DMS79 (cell line): ENCODE results near the gene OASL.
"Not testable (repeated sequence)": the region's sequence is repeated elsewhere in the genome, so short reads cannot be mapped to it uniquely, and the experiment has no call there.

Experiments used
- DNase-seq: peaks from one replicate; lab custom pipeline; 2025; lab: John Stamatoyannopoulos, UW

The OASL gene

DNA sequence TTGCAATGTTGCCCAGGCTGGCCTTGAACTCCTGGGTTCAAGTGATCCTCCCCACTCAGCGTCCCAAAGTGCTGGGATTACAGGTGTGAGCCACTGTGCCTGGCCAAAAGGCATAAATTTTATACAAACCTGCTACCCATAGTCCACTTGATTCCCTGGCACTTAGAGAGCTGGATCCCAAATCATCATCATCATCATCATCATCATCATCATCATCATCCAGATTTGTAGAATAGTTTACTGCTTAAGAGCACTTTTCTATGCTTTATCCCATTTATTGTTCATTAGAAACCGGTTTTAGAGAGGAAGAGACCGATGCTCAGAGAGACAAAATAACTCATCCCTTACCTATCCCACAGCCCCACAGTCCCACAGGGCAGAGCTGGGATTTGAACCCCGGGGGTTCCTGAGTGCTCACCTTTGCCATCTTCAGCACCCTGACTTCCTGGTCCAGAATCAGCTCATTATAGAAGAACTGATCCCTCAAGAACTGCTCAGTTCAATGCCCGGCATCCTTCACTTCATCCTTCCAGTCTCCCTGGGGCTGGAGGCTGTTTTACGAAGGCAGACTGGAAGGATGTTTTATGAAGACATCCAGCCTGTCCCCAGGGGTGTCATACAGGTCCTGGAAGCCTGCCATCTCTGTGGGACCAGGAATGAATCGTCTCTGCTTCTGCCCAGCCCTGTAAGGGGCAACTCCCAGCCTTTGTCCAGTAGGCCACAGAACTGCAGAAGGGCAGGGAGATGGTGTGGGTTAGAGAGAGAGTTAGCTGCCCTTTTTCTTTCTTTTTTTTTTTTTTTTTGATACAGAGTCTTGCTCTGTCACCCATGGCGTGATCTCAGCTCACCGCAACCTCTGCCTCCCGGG, 20.2 kb upstream of the OASL start:
- DNase-seq: no peak

GRCh38 chr12:121057794-121058193, 18.7 kb upstream of the OASL start:
- no peak for DNase-seq

DNA sequence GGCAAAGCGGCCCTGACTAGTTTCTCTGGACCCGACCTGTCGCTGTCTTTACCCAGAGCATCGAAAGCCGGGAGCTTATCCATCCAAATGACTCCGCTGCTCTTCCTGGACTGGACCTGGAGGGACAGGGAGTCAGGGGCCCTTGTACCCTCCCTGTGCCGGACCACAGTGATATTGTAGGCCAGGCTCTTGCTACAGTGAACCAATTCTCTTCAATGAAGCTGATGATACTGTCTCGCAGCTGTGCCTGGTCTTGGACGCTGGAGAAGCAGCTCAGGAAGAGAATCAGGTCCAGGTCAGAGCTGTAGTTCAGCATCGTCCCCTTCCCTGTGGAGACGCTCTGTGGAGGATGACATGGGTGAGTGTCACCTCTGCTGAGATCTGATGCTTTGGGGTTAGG, 14.7 kb upstream of the OASL start:
- no peak for DNase-seq

DNA sequence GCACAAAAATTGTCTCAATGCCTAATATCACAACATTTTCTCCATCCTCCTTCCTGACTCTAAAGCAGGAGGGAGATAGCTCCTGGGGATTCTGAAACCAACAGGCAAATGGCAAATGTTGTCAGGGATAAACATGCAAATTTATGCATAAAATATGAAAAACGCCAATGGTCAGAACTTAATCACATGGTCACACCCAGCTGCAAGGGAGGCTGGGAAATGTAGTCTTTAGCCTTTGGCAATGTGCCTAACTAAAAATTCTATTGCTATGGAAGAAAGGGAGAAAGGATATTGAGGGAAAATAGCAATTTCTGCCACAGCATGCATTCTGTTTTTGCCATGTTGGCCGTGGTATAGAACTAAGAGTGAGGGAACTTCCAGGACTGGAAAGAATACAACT, 11.7 kb upstream of the OASL start:
- no peak for DNase-seq

DNA sequence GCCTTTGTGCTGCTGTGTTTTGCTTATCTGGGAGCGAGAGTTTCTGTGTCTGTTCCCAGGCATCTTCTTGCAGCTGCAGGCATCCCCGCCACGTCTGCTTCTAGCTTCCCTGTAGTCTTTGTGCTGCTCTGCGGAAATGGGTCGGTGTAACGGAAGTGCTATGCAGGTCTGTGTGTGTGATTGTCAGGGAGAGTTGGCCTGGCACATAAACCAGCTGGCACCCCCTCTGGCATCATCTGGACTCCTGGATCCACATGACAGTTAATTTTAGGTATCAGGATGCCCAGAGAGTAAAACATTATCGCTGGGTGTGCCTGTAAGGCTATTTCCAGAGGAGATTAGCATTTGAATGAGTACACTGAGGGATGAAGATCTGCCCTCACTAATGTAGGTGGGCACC, 9.4 kb upstream of the OASL start:
- no peak for DNase-seq

DNA sequence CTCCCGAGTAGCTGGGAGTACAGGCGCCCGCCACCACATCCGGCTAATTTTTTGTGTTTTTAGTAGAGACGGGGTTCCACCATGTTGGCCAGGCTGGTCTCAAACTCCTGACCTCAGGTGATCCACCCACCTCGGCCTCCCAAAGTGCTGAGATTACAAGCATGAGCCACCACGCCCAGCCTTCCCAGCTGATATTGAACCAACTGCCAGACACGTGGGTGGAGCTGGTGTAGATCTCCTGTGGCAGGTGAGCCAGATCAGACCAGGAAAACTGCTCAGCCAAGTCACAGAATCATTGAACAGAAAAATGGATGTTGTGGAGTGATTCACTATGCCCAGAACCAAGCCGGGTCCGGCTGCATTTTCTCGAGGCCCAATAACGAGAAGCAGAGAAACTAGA, 8.4 kb upstream of the OASL start:
- not testable (repeated sequence) for DNase-seq

DNA sequence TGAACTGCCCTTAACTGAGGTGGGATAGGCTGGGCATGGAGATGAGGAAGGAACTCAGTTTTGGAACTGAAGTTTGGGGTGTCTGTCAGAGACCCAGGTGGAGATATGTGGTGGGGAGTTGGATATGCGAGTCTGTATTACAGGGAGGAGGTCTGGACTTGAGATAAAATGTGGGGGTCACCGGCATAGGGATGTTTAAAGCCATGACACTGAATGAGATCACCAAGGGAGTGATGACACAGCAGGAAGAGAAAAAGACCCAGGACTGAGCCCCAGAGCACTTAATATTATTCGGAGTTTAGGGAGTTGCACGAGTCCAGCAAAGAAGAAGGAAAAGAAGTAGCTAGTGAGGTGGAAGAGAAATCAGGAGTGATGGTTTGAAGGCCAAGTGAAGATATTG, 4.0 kb upstream of the OASL start:
- no peak for DNase-seq

GRCh38 chr12:121036810-121037326, 2.2 kb downstream of the OASL start:
- no peak for DNase-seq

DNA sequence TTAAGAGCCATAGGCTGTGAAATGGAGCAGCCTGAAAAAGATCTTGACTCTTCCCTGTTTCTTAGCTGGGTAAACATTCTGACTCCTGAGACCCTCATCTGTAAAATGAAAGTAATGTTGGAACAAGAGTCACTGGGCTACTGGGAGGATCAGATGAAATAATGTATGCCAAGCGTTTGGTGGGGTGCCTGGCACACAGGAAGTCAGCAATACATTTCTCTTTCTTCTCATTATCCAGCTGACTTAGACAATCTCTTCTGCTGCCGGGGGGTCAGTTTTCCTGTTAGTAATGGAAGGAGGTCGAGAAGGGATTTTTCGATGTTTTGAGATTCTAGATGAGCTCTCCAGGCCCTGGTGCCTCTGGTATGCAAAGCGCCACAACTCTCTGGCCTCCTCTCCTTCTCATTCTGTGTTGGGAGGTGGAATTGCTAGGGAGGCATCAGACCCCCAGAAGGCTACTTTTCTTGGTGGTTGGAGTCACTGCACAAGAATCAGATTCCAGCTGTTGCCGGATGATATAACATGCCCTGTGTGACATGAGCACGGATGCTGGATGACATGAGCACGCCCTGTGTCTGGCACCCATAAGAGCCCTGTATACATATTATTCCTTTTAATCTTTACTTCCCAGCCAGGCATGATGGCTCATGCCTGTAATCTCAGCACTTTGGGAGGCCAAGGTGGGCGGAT, 4.3 kb downstream of the OASL start:
- no peak for DNase-seq

DNA sequence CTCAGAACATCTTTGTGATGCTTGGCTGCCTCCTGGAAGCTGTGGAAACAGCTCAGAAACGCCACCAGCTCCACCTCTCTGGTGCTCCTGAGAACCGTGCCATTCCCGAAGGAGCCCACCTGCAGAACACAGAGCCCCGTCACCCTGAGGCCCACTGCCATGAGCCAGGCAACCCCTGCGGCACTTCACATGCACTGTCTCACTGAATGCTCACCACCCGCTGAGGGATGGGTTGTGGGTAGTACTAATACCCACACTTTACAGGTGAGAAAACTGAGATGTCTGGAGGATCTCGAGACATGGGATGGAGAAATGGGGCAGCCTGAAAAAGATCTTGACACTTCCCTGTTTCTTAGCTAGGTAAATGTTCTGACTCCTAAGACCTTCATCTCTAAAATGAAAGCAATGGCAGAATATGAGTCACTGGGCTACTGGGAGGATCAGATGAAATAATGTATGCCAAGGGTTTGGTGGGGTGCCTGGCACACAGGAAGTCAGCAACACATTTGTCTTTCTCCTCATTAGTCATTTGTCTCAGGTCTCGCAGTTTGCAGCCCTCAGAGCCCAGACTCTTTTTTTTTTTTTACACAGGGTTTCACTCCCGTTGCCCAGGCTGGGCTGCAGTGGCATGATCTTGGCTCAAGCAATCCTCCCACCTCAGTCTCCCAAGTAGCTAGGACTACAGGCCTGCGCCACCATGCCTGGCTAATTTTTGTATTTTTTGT, 5.3 kb downstream of the OASL start:
- no peak for DNase-seq

GRCh38 chr12:121030576-121031212, 8.4 kb downstream of the OASL start:
- no peak for DNase-seq

DNA sequence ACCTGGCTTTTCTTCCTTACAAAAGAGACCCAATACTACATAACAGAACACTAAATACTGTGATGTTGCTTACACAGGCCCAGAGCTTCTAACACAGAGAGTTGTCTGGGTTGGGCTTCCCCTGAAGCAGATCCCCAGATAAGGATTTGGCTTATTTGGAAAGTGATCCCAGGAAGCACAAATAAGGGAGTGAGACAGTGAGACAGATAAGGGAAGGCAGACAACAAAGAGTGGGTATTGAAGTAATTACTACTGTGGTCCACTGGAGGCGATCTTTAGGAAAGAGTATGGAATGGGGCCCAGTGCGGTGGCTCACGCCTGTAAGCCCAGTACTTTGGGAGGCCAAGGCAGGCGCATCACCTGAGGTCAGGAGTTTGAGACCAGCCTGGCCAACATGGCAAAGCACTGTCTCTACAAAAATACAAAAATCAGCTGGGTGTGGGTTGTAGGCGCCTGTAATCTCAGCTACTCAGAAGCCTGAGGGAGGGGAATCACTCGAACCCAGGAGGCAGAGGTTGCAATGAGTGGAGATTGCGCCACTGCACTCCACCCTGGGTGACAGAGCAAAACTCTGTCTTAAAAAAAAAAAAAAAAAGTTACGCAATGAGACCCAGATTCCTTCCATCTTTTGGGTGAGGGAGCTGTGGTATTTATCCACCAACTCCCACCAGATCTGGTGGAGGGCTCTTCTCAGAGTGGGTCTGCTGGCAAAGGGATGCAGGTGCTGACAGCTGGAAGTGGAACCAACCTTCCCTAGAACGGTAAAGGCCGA, 12.6 kb downstream of the OASL start:
- DNase-seq: no peak

DNA sequence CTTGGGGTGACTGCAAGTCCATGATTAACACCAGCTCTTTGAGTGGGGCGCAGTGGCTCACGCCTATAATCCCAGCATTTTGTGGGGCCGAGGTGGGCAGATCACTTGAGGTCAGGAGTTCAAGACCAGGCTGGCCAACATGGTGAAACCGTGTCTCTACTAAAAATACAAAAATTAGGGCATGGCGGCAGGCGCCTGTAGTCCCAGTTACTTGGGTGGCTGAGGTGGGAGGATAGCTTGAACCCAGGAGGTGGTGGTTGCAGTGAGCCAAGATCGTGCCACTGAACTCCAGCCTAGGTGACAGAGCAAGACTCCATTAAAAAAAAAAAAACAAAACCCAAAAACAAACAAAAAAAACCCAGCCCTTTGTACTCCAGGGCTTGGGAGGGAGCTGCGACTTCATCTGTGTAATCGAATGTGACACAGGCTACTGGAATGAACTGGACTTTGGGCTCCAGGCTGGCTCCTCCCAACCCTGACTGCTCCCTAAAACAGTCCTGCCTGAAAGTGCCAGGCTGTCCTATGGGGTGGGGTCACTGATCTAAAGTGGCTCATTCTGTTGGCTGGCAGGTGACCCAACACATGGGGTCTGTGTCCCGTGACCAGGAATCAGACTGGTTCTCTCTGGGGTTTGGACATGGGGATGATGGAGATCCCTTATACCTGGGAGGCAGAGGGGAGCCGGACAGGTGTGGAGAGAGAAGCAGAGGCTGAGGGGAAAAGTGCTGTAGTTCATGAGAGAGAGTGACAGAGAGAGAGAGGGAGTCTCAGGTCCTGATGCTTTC, 13.4 kb downstream of the OASL start:
- no peak for DNase-seq

GRCh38 chr12:121023799-121024198, 15.2 kb downstream of the OASL start:
- DNase-seq: no peak

GRCh38 chr12:121022713-121023112, 16.3 kb downstream of the OASL start:
- DNase-seq: no peak

DNA sequence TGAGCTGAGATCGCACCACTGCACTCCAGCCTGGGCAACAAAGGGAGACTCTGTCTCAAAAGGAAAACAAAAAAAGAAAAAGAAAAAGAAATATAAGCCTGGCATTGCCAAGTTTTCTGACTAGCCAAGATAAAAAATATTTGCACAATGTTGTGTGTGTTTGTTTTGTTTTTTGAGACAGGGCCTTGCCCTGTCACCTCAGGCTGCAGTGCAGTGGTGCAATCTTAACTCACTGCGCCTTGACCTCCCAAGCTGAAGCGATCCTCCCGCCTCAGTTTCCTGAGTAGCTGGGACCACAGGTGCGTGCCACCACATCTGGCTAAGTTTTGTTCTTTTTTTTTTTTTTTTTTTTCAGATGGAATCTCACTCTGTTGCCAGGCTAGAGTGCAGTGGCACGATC, 17.3 kb downstream of the OASL start:
- DNase-seq: no peak

DNA sequence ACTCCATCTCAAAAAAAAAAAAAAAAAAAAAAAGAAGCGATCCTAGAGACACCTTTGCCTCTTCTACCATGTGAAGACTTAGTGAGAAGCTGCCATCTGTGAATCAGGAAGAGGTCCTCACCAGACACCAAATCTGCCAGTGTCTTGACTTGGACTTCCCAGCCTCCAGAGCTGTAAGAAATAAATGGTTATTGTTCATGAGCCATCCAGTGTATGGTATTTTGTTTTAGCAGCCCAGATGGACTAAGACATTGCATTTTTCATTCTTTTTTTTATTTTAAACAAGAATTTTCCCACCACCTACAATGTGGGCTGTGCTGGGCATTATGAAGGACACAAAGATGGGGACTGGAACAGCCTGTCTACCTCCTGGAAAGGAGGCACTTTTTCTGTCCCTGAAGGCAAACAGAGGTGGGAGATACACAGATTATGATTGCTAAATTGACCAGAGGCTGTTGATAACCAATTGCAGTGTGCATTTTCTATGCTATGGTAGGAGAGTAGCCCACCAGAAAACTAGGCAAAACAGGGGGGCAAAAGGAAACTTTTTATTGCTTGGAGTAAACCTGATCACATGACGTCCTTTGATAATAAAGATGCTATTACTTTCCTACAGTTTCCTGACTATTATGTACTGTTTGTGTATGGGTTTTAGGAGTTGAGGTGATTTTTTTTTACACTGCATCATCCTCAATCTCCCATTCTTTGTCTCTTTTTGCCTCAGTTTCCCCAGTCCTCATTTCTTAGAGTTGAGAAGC, 20.0 kb downstream of the OASL start:
- DNase-seq: no peak

DNA sequence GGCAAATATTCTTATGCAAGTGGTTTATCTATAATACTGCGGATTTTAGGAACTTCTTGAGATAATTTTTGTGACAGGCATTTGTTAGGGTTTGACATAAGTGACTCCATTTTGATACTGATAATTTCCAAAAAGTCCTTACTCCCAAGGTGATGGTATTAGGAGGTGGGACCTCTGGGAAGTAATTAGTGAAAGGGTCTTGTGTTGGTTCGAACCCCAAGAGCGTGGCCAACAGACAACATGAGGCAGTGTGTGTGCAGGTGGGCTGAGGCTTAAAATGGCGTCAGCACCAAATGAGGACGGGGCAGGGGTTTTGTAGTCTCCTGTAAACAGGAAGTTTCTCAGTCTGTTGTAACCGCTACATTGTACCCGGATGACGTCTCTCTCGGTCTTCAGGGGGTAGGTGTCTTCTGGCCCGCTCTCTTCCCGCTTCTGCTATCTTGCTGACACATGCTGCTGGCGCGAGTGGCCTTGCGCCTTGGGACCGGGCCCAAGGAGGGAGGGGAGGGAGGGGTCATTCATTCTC, 21.0 kb downstream of the OASL start:
- DNase-seq: no peak
